Measurements from ENCODE around the gene RNPEPL1.

- TF ChIP-seq CTCF (IDR thresholded peaks at IDR 0.05) (no peak), POLR2AphosphoS5 (IDR thresholded peaks at IDR 0.05; ENCODE audit: low read depth, low read length) (no peak), SIN3A (IDR thresholded peaks at IDR 0.05; ENCODE audit: borderline replicate concordance, insufficient read depth, low read depth, low read length) (no peak), REST (IDR thresholded peaks at IDR 0.05; ENCODE audit: insufficient read depth in 1 of 2, low read depth in 2 of 2, low read length in 1 of 2) (no peak)
These were observed 5.5 kb downstream of the RNPEPL1 start for GRCh38 chr2:240573516-240574385.
